GM12878 (cell line): ENCODE results near the gene ARIH2.

Experiments used
- CHD1 ChIP-seq: IDR thresholded peaks from 2 replicates; pipeline ENCODE4 v1.6.1; 2012; ENCODE audit warnings: low read depth, low read length, improper control_type of control experiment
- CREM ChIP-seq: IDR thresholded peaks from 2 replicates; pipeline ENCODE4 v1.6.1; 2014; ENCODE audit warnings: antibody characterized with exemption, low read depth
- CTCF ChIP-seq, 3 experiments: IDR thresholded peaks in 2 of 3; conservative IDR thresholded peaks in 1 of 3; 2 replicates each; pipeline ENCODE4 v1.5.1; 2011; ENCODE audit warnings: low read depth in 3 of 3, low read length in 3 of 3, mild to moderate bottlenecking in 3 of 3, control low read depth in 2 of 3, moderate library complexity in 2 of 3, inconsistent platforms in 1 of 3, mixed read lengths in 1 of 3; ENCODE audit not compliant: control insufficient read depth in 2 of 3, insufficient read depth in 1 of 3; ENCODE audit errors: extremely low read depth in 1 of 3
- E4F1 ChIP-seq: fragments of 450-650 bp; IDR thresholded peaks from 2 replicates; pipeline ENCODE4 v1.6.1; 2018; ENCODE audit warnings: borderline replicate concordance, mild to moderate bottlenecking; ENCODE audit not compliant: partially characterized antibody
- EP300 ChIP-seq, 2 experiments: fragments of 150-350 bp in 1 of 2; IDR thresholded peaks; 2 replicates each; pipeline ENCODE4 v1.6.1; 2011 to 2012; ENCODE audit warnings: low read depth in 2 of 2, low read length in 2 of 2, borderline replicate concordance in 1 of 2, improper control_type of control experiment in 1 of 2, inconsistent platforms in 1 of 2; ENCODE audit not compliant: control insufficient read depth in 1 of 2
- POLR2A ChIP-seq: IDR thresholded peaks from 2 replicates; pipeline ENCODE4 v1.6.1; 2011; ENCODE audit warnings: low read depth, mild to moderate bottlenecking, low read length
- SIN3A ChIP-seq: IDR thresholded peaks from 2 replicates; pipeline ENCODE4 v1.6.1; 2012; ENCODE audit warnings: low read depth, low read length, improper control_type of control experiment
- SUZ12 ChIP-seq: fragments of 200-600 bp; sonication (generic); IDR thresholded peaks from one replicate; pipeline ENCODE4 v1.6.1; 2018; ENCODE audit warnings: antibody characterized with exemption, mild to moderate bottlenecking; ENCODE audit not compliant: unreplicated experiment
- TCF12 ChIP-seq: IDR thresholded peaks from 2 replicates; pipeline ENCODE4 v1.6.1; 2011; ENCODE audit warnings: low read depth, mild to moderate bottlenecking, low read length
- ZNF384 ChIP-seq: IDR thresholded peaks from 2 replicates; pipeline ENCODE4 v1.6.1; 2012; ENCODE audit warnings: low read depth, mild to moderate bottlenecking, low read length, improper control_type of control experiment, borderline replicate concordance

- peak; percentile 71 for TF ChIP-seq POLR2A
- no peak for TF ChIP-seq ZNF384
- TF ChIP-seq EP300 (IDR thresholded peaks at IDR 0.05; ENCODE audit: borderline replicate concordance in 1 of 2, control insufficient read depth in 1 of 2, low read depth in 2 of 2, low read length in 2 of 2): 0 out of 4 replicates have a peak, but pooled peaks of 1 of the 2 experiments have one; percentile 13
- TF ChIP-seq TCF12: peak; percentile 21; the same call in 1 of the 2 replicates
- no peak for TF ChIP-seq CHD1
- TF ChIP-seq SUZ12: no peak
- peak in 2 of 3 experiments; percentile 12 to 46; a peak in 3 of 6 replicates for TF ChIP-seq CTCF (IDR thresholded peaks at IDR 0.05 in 2 of 3, conservative IDR thresholded peaks at IDR 0.05 in 1 of 3; ENCODE audit: control insufficient read depth in 2 of 3, extremely low read depth in 1 of 3, insufficient read depth in 1 of 3, low read depth in 3 of 3, low read length in 3 of 3)
- TF ChIP-seq SIN3A: peak; percentile 88; the same call in 1 of the 2 replicates
- TF ChIP-seq E4F1: no peak
- peak; percentile 84 for TF ChIP-seq CREM
Observed at GRCh38 chr3:48989796-48990635, 71.4 kb downstream of the ARIH2 start, which contains the start of gene P4HTM.
